ENCODE measurements around the gene SLC38A7. TPM values are rescaled to one million over a fixed set of nuclear protein-coding genes. Genes with fewer than 3 reads are reported as not detected.

SLC38A7 gene
- total RNA-seq, 3 donors from 2014 or later, result 12.7 to 15.4 (median 13.1) TPM

DNA sequence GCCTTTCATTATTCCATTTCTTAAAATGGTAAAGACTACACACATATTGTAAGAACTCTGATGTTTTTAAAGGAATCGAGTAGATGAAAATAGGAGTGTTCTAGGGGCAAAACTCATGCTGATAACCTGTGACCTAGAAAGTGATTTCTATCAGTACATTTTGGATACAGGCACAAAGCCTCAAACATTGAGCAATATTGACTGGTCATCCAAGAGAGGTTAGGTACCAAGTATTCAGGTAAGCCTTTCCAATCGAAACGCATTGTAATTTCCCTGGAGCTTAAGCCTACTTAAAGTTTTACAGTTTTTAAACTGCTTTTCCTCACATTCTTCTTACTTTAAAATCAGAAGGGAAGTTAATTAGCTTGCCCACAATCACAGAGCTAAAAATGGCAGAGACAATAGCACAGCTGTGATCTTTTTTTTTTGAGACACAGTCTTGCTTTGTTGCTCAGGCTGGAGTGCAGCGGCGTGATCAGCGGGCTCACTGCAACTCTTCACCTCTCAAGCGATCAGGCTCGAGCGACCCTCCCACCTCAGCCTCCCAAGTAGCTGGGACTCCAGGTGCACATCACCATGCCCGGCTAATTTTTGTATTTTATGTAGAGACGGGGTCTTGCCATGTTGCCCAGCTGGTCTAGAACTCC lies 46.3 kb upstream of the SLC38A7 start:
- H3K9me3 ChIP-seq, result no peaks in the 10 kb centered on the region
- no peaks in the 10 kb centered on the region for H3K36me3 ChIP-seq
- H3K27ac ChIP-seq, result no peak overlapping the region
- no peaks in the 10 kb centered on the region for H3K4me1 ChIP-seq
- H3K4me3 ChIP-seq, result no peak overlapping the region
- no peak for DNase-seq (ENCODE audit: low spot score in 2 of 2)
- intact Hi-C loops (cut with DNase I; ENCODE audit: low total_unique reads), result no loop called here
- TF ChIP-seq POLR2AphosphoS5 (IDR thresholded peaks at IDR 0.05) (no peak), POLR2A (IDR thresholded peaks at IDR 0.05) (no peak)
- TF ChIP-seq, protein P1, sequence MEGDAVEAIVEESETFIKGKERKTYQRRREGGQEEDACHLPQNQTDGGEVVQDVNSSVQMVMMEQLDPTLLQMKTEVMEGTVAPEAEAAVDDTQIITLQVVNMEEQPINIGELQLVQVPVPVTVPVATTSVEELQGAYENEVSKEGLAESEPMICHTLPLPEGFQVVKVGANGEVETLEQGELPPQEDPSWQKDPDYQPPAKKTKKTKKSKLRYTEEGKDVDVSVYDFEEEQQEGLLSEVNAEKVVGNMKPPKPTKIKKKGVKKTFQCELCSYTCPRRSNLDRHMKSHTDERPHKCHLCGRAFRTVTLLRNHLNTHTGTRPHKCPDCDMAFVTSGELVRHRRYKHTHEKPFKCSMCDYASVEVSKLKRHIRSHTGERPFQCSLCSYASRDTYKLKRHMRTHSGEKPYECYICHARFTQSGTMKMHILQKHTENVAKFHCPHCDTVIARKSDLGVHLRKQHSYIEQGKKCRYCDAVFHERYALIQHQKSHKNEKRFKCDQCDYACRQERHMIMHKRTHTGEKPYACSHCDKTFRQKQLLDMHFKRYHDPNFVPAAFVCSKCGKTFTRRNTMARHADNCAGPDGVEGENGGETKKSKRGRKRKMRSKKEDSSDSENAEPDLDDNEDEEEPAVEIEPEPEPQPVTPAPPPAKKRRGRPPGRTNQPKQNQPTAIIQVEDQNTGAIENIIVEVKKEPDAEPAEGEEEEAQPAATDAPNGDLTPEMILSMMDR (IDR thresholded peaks at IDR 0.05), result no peak
- H3K27me3 ChIP-seq, result no peaks in the 10 kb centered on the region

GRCh38 chr16:58727796-58728568 lies 43.4 kb upstream of the SLC38A7 start:
- no peak overlapping the region for H3K4me3 ChIP-seq
- intact Hi-C loops (cut with DNase I; ENCODE audit: low total_unique reads), result no loop called here
- no peaks in the 10 kb centered on the region for H3K27me3 ChIP-seq
- H3K36me3 ChIP-seq, result peaks cover 4% of the 10 kb centered on the region
- no peak for DNase-seq (ENCODE audit: low spot score in 2 of 2)
- no peaks in the 10 kb centered on the region for H3K9me3 ChIP-seq
- TF ChIP-seq, protein P1 (IDR thresholded peaks at IDR 0.05), result no peak
- no peak overlapping the region for H3K27ac ChIP-seq
- no peaks in the 10 kb centered on the region for H3K4me1 ChIP-seq

- H3K4me3 ChIP-seq, result no peak overlapping the region
- H3K27ac ChIP-seq, result no peak overlapping the region
- H3K27me3 ChIP-seq, result no peaks in the 10 kb centered on the region
- TF ChIP-seq, protein P1 (IDR thresholded peaks at IDR 0.05), result no peak
- TF ChIP-seq POLR2A (IDR thresholded peaks at IDR 0.05) (no peak), POLR2AphosphoS5 (IDR thresholded peaks at IDR 0.05) (no peak)
- no peaks in the 10 kb centered on the region for H3K9me3 ChIP-seq
- no peak for DNase-seq (ENCODE audit: low spot score in 2 of 2)
- no peaks in the 10 kb centered on the region for H3K4me1 ChIP-seq
- intact Hi-C loops (cut with DNase I; ENCODE audit: low total_unique reads), result no loop called here
- H3K36me3 ChIP-seq, result peaks cover 7% of the 10 kb centered on the region
Measured at GRCh38 chr16:58727028-58727781, 42.6 kb upstream of the SLC38A7 start.

- Histone ChIP-seq H3K4me1 (no peaks in the 10 kb centered on the region), H3K36me3 (peaks cover 7% of the 10 kb centered on the region), H3K27me3 (no peaks in the 10 kb centered on the region), H3K9me3 (no peaks in the 10 kb centered on the region), H3K27ac (no peak overlapping the region), H3K4me3 (no peak overlapping the region)
- DNase-seq (ENCODE audit: low spot score in 2 of 2), result no peak
- TF ChIP-seq, protein P1 (IDR thresholded peaks at IDR 0.05), result no peak
- no peak for TF ChIP-seq POLR2AphosphoS5 (IDR thresholded peaks at IDR 0.05)
- TF ChIP-seq POLR2A (IDR thresholded peaks at IDR 0.05), result no peak
- intact Hi-C loops (cut with DNase I; ENCODE audit: low total_unique reads), result no loop called here
Measured at GRCh38 chr16:58723109-58723508, 38.5 kb upstream of the SLC38A7 start.

- Histone ChIP-seq H3K9me3 (no peaks in the 10 kb centered on the region), H3K4me1 (no peaks in the 10 kb centered on the region), H3K36me3 (peaks cover 3% of the 10 kb centered on the region), H3K4me3 (no peak overlapping the region), H3K27ac (no peak overlapping the region), H3K27me3 (no peaks in the 10 kb centered on the region)
- TF ChIP-seq POLR2A (IDR thresholded peaks at IDR 0.05), result no peak
- TF ChIP-seq POLR2AphosphoS5 (IDR thresholded peaks at IDR 0.05), result no peak
- TF ChIP-seq, protein P1 (IDR thresholded peaks at IDR 0.05), result no peak
- no peak for DNase-seq (ENCODE audit: low spot score in 2 of 2)
- intact Hi-C loops (cut with DNase I; ENCODE audit: low total_unique reads), result no loop called here
Measured at GRCh38 chr16:58717994-58718393, 33.4 kb upstream of the SLC38A7 start.

Data from breast epithelium (tissue), 4 donors.